HG03135 (cell line): ENCODE measurements around the gene TM4SF5.

Source experiments
- ATAC-seq: cut with Tn5 transposase; IDR thresholded peaks from one replicate; pipeline ENCODE4 v1.9.1; 2021; ENCODE audit warnings: mild to moderate bottlenecking, moderate library complexity; ENCODE audit not compliant: unreplicated experiment

TM4SF5 gene

GRCh38 chr17:4744999-4745969 lies 26.4 kb upstream of the TM4SF5 start:
- ATAC-seq, result no peak

- no peak for ATAC-seq
Measured at GRCh38 chr17:4747847-4748246, 23.8 kb upstream of the TM4SF5 start.

GRCh38 chr17:4748686-4749085 lies 23.0 kb upstream of the TM4SF5 start:
- no peak for ATAC-seq

GRCh38 chr17:4750606-4751005 lies 21.1 kb upstream of the TM4SF5 start:
- no peak for ATAC-seq

GRCh38 chr17:4751932-4752331 lies 19.8 kb upstream of the TM4SF5 start:
- no peak for ATAC-seq

DNA sequence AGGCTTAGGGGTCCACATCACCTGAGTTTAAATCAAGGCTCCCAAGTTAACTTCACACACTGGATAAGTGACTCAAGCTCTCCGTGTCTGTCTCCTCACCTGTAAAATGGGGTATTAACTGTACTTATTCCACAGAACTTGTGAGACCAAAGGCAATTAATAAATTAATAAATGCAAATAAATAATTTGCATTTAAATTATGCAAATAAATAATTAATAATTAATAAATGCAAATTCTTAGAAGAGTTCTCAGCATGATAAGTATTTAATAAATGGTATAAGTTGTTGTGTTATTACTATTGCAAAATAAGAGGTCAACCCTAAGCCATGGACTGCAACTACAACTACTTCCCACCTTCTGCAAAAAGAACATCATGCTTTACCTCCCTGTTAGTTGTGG lies 18.3 kb upstream of the TM4SF5 start:
- no peak for ATAC-seq

- ATAC-seq, result no peak
Measured at GRCh38 chr17:4759776-4760236, 11.9 kb upstream of the TM4SF5 start.

GRCh38 chr17:4764595-4764994 lies 7.1 kb upstream of the TM4SF5 start:
- ATAC-seq, result no peak

DNA sequence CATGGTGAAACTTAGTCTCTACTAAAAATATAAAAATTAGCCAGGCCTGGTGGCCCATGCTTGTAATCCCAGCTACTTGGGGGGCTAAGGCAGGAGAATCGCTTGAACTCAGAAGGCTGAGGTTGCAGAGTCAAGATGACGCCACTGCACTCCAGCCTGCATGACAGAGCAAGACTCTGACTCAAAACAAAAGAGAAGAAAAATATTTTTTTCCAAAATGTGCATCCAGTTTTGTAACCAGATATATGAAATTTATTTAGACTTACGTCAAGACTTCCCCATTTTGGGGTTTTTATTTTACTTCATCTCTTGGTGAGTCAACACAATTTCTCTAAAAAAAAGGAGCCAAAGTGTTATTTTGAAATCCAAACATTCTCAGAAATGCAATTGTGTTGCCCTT lies 5.5 kb upstream of the TM4SF5 start:
- no peak for ATAC-seq

DNA sequence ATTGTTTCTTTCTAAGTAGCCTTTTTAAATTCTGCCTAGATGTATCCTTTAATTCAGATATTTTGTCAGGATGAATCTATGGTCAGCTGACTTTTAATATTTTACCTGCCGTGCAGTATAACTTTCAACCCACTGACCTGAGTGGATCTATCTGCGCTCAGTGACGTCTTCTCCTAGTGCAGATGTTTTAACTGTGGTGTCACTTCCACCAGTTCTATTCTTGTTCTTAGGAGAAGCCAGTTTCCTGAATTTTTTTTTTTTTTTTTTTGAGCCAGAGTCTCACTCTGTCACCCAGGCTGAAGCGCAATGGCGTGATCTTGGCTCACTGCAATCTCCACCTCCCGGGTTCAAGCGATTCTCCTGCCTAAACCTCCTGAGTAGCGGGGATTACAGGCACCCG lies 5.0 kb upstream of the TM4SF5 start:
- ATAC-seq, result no peak

GRCh38 chr17:4768298-4768697 lies 3.4 kb upstream of the TM4SF5 start:
- ATAC-seq, result no peak

DNA sequence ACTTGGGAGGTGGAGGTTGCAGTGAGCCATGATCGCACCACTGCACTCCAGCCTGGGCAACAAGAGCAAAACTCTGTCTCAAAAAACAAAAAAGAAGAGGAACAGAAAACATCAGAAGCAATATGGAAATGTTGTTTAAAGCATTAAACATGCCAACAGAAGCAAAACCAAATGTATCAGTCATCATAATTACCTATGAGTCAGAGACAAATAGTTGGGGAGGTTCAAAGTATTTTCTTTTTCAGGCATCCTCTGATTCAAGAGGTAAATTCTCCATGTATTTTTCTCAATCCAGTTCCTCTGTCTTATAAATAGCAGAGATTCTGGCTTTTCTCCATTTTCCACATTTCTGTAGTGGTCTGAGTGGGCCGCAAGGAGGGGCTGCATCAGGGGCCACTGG lies 2.1 kb upstream of the TM4SF5 start:
- no peak for ATAC-seq

- no peak for ATAC-seq
Measured at GRCh38 chr17:4772235-4772613, 538 bp downstream of the TM4SF5 start.

DNA sequence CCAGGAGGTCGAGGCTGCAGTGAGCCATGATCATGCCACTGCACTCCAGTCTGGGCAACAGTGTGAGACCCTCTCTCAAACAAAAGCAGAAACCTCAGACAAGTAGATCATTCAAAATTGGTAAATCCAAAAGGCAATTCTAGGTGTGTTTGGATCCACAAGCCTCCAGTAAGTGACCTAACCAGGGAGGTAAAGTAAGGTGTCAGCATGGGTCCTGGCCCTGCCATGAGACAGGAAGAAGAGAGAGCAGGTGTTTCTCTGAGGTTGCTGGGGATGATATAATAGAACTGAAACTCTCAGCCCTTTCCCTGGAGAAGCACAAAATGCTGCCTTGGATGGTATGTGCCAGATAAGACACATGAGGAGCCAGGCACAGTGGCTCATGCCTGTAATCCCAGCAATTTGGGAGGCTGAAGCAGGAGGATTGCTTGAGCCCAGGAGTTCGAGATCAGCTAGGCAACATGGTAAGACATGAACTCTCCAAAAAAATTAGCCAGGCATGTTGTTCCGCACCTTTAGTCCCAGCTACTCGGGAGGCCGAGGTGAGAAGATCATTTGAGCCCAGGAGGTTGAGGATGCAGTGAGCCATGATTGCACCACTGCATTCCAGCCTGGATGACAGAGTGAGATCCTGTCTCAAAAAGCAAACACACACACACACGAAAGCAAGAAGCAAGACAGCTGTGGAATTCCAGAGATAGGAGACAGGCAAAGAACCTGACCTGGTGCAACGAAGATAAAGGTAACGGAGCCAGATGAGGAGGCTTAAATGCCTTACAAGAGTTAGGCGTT lies 6.5 kb downstream of the TM4SF5 start:
- ATAC-seq, result no peak

DNA sequence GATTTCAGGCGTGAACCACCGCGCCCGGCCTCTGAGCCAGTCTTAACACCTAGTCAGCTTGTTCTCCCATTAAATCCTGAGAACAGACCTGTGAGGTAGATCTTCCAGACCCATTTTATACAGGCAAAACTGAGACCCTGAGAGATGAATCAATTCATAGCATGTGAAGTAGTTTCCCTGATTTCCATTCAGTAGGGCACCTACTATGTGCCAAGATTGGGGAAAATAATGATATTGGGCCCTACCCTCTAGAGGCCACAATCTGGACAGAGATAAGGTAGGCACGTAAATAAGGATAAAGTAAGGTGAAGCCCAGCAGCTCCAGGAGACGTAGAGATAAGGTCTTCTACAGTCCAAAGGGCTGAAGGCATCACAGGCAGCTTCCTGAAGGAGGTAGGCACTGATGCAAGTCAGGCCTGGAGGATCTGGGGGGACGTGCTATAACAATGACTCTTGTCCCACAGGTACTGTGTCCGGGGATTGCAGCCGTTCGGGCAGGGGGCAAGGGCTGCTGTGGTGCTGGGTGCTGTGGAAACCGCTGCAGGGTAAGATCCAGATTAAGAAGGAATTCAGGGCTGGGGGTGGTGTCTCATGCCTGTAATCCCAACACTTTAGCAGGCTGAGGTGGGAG lies 8.8 kb downstream of the TM4SF5 start:
- ATAC-seq, result no peak

- ATAC-seq, result no peak
Measured at GRCh38 chr17:4782652-4783051, 11.0 kb downstream of the TM4SF5 start.

DNA sequence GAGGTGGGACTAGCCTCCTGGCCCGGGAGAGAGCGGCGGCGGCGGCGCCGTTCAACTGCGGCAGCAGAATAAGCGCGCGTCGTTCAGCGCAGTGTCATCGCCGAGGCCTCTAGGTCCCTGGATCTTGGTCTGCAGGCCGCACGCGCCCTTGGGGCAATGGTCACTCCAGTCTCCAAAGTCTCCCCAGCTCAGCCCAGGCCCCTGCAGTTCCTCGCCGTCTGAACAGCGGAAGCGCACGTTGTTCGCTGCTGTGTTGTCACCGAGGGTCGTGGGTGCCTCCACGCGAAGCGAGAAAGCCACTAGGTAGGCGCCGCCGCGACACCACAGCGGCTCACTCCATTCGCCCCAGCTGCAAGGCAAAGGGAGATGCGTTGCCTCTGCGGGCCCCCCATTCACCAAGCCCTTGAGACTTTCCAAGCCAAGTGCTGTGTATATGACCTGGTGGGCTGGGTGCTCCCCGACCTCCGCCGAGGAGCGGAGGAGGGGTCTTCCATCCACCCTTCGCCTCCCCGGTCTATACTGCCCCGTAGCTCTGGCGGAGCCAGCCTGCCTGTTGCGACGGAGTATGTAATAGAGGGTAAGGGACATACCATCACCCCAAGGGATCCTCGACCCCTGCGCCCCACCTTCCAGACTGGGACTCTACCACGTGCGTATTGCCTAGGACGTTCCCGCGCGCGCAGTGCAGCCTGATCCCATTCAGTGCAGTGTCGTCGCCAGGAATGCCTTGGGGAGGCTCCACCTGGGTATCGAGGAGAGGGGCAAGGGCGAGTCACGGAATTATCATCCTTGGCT lies 13.8 kb downstream of the TM4SF5 start:
- ATAC-seq, result no peak

DNA sequence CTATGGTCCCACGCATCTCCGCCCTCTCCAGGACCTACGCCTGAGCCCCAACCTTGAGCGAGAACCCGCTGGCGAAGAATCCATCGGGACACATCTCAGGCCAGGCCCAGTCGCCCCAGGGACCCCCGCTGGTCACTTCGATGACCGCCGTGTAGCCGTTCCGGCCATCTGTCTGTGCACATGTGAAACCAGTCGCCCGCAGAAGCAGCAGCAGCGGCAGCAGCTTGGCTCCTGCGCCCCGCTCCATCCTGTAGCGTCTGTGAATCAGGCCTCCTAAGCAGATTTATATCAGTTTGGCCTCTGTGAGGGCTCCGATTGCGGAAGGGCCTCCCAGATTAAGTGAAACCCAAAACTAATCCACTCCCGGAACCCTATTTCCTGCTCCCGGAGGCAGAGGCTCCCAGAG lies 14.4 kb downstream of the TM4SF5 start, which contains the start of gene VMO1:
Gene VMO1, minus strand, starts transcription at position 259 of the 406 bp plus-strand sequence. Its CDS starts 12 bp downstream, at position 247.
- ATAC-seq, result no peak

- no peak for ATAC-seq
Measured at GRCh38 chr17:4786516-4786915, 14.8 kb downstream of the TM4SF5 start.

- no peak for ATAC-seq
Measured at GRCh38 chr17:4788159-4788806, 16.6 kb downstream of the TM4SF5 start.
